Measurements from ENCODE around the gene VPS35L.

Gene VPS35L

GRCh38 chr16:19598805-19599510 is 43.5 kb downstream of the VPS35L start:
- no peak for DNase-seq

GRCh38 chr16:19599968-19600716 is 44.6 kb downstream of the VPS35L start:
- DNase-seq: no peak

- peak; percentile 8 for DNase-seq
Observed at GRCh38 chr16:19601083-19601976, 45.8 kb downstream of the VPS35L start.

GRCh38 chr16:19604911-19605310 is 49.4 kb downstream of the VPS35L start:
- DNase-seq: no peak

GRCh38 chr16:19605701-19606100 is 50.2 kb downstream of the VPS35L start:
- no peak for DNase-seq

- no peak for DNase-seq
Observed at GRCh38 chr16:19607616-19608280, 52.2 kb downstream of the VPS35L start.

- no peak for DNase-seq
Observed at GRCh38 chr16:19609359-19609758, 53.9 kb downstream of the VPS35L start.

GRCh38 chr16:19610200-19610599 is 54.7 kb downstream of the VPS35L start:
- DNase-seq: no peak

- DNase-seq: no peak
Observed at GRCh38 chr16:19613834-19614233, 58.3 kb downstream of the VPS35L start.

- no peak for DNase-seq
Observed at GRCh38 chr16:19616241-19616640, 60.7 kb downstream of the VPS35L start.

- DNase-seq: no peak
Observed at GRCh38 chr16:19618876-19619275, 63.4 kb downstream of the VPS35L start.

GRCh38 chr16:19621445-19621844 is 65.9 kb downstream of the VPS35L start:
- no peak for DNase-seq

GRCh38 chr16:19625039-19625438 is 69.5 kb downstream of the VPS35L start:
- no peak for DNase-seq

- no peak for DNase-seq
Observed at GRCh38 chr16:19636436-19637267, 81.1 kb downstream of the VPS35L start.

- no peak for DNase-seq
Observed at GRCh38 chr16:19639986-19640421, 84.5 kb downstream of the VPS35L start.

GRCh38 chr16:19642501-19642900 is 87.0 kb downstream of the VPS35L start:
- no peak for DNase-seq

GRCh38 chr16:19644877-19645276 is 89.4 kb downstream of the VPS35L start:
- DNase-seq: no peak

- DNase-seq: no peak
Observed at GRCh38 chr16:19645557-19645981, 90.1 kb downstream of the VPS35L start.

- DNase-seq: no peak
Observed at GRCh38 chr16:19649980-19650379, 94.5 kb downstream of the VPS35L start.

GRCh38 chr16:19654147-19654546 is 98.6 kb downstream of the VPS35L start:
- no peak for DNase-seq

GRCh38 chr16:19655242-19655777 is 99.8 kb downstream of the VPS35L start:
- no peak for DNase-seq
